Loucy (cell line): ENCODE data around the gene UBASH3A.

Experiments
- H2AFZ ChIP-seq: fragments of 200-600 bp; sonication (generic); 2 replicates; pipeline ENCODE4 v1.6.0; 2016; ENCODE audit warnings: antibody characterized with exemption, mild to moderate bottlenecking, low read length, moderate library complexity
- H3F3A ChIP-seq: fragments of 200-600 bp; 2 replicates; pipeline ENCODE4 v1.6.0; 2016; ENCODE audit warnings: antibody characterized with exemption, low read depth, mild to moderate bottlenecking
- H3K27me3 ChIP-seq: fragments of 200-600 bp; sonication (generic); 2 replicates; pipeline ENCODE4 v1.6.1; 2014; ENCODE audit warnings: low read length, mild to moderate bottlenecking; ENCODE audit not compliant: insufficient read depth, poor library complexity, severe bottlenecking
- H3K36me3 ChIP-seq: fragments of 200-600 bp; sonication (generic); 2 replicates; pipeline ENCODE4 v1.6.1; 2016; ENCODE audit warnings: low read length; ENCODE audit not compliant: insufficient read depth
- H3K4me1 ChIP-seq: fragments of 200-600 bp; sonication (generic); 2 replicates; pipeline ENCODE4 v1.5.1; 2014; ENCODE audit warnings: low read length, mild to moderate bottlenecking; ENCODE audit not compliant: insufficient read depth, poor library complexity, severe bottlenecking
- H3K4me2 ChIP-seq: fragments of 200-600 bp; sonication (generic); 2 replicates; pipeline ENCODE4 v1.6.0; 2014; ENCODE audit warnings: antibody characterized with exemption, low read length, low read depth, mild to moderate bottlenecking; ENCODE audit not compliant: poor library complexity, severe bottlenecking
- H3K4me3 ChIP-seq: fragments of 200-600 bp; sonication (generic); 2 replicates; pipeline ENCODE4 v1.5.1; 2014; ENCODE audit warnings: low read length, mild to moderate bottlenecking, mixed read lengths; ENCODE audit not compliant: poor library complexity, severe bottlenecking
- H3K79me2 ChIP-seq: fragments of 200-600 bp; sonication (generic); 2 replicates; pipeline ENCODE4 v1.6.1; 2014; ENCODE audit warnings: low read length; ENCODE audit not compliant: insufficient read depth
- H3K9ac ChIP-seq: fragments of 200-600 bp; sonication (generic); 2 replicates; pipeline ENCODE4 v1.6.0; 2014; ENCODE audit warnings: mild to moderate bottlenecking, low read depth, low read length, moderate library complexity; ENCODE audit not compliant: poor library complexity, severe bottlenecking
- H3K9me2 ChIP-seq: fragments of 200-600 bp; sonication (generic); replicated peaks from 2 replicates; pipeline ENCODE4 v1.6.1; 2016; ENCODE audit warnings: low read depth, low read length, mixed read lengths
- H3K9me3 ChIP-seq: fragments of 200-600 bp; sonication (generic); 2 replicates; pipeline ENCODE4 v1.6.1; 2014; ENCODE audit warnings: mild to moderate bottlenecking, antibody characterized with exemption, low read length, low read depth; ENCODE audit not compliant: insufficient read depth
- H4K20me1 ChIP-seq: fragments of 200-600 bp; sonication (generic); 2 replicates; pipeline ENCODE4 v1.6.0; 2014; ENCODE audit warnings: antibody characterized with exemption, low read length, mild to moderate bottlenecking; ENCODE audit not compliant: insufficient read depth, poor library complexity, severe bottlenecking
- EZH2phosphoT487 ChIP-seq: fragments of 200-600 bp; IDR thresholded peaks from 2 replicates; pipeline ENCODE4 v1.6.1; 2018; ENCODE audit warnings: antibody characterized with exemption, mild to moderate bottlenecking, moderate library complexity, borderline replicate concordance
- TF ChIP-seq, protein P1 (sequence below): fragments of 200-600 bp; sonication (generic); conservative IDR thresholded peaks from 2 replicates; pipeline ENCODE4 v1.5.1; 2014; ENCODE audit warnings: mild to moderate bottlenecking, antibody characterized with exemption, low read length

UBASH3A gene

DNA sequence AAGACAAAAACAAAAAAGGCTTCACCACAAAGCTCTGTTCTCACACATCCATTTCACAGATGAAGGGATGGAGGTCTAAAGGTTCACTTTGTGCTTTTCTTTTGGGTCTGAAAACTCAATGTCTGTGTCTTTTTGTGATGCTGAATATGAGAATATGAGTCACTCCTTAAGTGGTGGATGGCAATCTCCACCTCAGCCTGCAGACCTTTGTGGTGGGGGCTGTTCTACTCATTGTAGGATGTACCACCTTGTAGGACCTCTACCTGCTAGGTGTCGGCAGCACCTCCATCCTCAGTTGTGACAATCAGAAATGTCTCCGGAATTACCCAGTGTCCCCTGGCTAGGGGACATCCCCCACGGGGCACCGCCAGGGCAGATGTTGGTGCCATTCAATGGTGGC, 42.8 kb downstream of the UBASH3A start:
- no peaks in the 10 kb centered on the region for H3K27me3 ChIP-seq
- H3K9ac ChIP-seq: no peak overlapping the region
- no peaks in the 10 kb centered on the region for H3K9me3 ChIP-seq
- H3K4me3 ChIP-seq: no peak overlapping the region
- H4K20me1 ChIP-seq: no peaks in the 10 kb centered on the region
- H2AFZ ChIP-seq: no peak overlapping the region
- no peak overlapping the region for H3K4me2 ChIP-seq
- H3K4me1 ChIP-seq: peaks cover 42% of the 10 kb centered on the region
- no peaks in the 10 kb centered on the region; the same call in 1 of the 2 replicates for H3K36me3 ChIP-seq
- H3K9me2 ChIP-seq: no peaks in the 10 kb centered on the region
- peaks cover 12% of the 10 kb centered on the region; the same call in 1 of the 2 replicates for H3K79me2 ChIP-seq
- no peaks in the 10 kb centered on the region for H3F3A ChIP-seq
- TF ChIP-seq EZH2phosphoT487: no peak
- TF ChIP-seq, protein P1, sequence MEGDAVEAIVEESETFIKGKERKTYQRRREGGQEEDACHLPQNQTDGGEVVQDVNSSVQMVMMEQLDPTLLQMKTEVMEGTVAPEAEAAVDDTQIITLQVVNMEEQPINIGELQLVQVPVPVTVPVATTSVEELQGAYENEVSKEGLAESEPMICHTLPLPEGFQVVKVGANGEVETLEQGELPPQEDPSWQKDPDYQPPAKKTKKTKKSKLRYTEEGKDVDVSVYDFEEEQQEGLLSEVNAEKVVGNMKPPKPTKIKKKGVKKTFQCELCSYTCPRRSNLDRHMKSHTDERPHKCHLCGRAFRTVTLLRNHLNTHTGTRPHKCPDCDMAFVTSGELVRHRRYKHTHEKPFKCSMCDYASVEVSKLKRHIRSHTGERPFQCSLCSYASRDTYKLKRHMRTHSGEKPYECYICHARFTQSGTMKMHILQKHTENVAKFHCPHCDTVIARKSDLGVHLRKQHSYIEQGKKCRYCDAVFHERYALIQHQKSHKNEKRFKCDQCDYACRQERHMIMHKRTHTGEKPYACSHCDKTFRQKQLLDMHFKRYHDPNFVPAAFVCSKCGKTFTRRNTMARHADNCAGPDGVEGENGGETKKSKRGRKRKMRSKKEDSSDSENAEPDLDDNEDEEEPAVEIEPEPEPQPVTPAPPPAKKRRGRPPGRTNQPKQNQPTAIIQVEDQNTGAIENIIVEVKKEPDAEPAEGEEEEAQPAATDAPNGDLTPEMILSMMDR: no peak

DNA sequence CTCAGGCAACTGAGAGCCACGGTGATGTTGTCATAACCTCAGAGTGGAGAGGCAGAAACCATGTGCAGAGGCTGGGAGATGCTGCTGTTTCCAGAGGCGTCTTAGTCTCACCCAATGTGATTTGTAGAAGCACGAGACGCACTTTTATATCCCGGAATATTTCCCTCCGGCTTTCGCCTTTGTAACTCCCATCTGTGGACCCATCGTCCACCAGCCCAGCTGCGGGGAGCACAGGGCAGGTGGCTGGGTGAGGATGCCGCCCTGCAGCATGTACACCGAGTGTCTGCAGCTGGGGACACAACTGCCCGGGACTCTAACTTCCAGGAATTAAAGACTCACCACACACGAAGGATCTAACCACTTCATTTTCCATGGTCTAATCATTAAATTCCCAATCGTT, 43.5 kb downstream of the UBASH3A start:
- Histone ChIP-seq H4K20me1 (no peaks in the 10 kb centered on the region), H3K27me3 (no peaks in the 10 kb centered on the region), H3K4me1 (peaks cover 46% of the 10 kb centered on the region), H3K9ac (no peak overlapping the region), H3K4me3 (no peak overlapping the region), H3K9me2 (no peaks in the 10 kb centered on the region), H3F3A (no peaks in the 10 kb centered on the region), H3K79me2 (peaks cover 15% of the 10 kb centered on the region; the same call in 1 of the 2 replicates), H3K4me2 (no peak overlapping the region), H3K9me3 (no peaks in the 10 kb centered on the region), H2AFZ (no peak overlapping the region), H3K36me3 (no peaks in the 10 kb centered on the region; the same call in 1 of the 2 replicates)
- no peak for TF ChIP-seq EZH2phosphoT487
- TF ChIP-seq, protein P1: no peak

DNA sequence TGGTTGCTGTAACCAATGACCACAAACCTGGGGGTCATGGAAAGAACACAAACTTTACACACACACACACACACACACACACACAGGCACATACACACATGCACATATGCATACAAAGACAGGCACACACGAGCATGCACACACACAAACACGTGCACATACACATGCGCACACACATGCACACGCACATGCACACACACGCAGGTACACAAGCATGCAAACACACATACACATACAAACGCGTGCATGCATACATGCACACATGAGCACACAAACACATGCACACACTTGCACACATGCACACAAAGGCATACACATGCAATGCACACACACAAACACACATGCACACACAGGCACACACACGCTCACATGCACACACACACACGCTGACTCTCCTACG, 44.0 kb downstream of the UBASH3A start:
- peaks cover 20% of the 10 kb centered on the region; the same call in 1 of the 2 replicates for H3K79me2 ChIP-seq
- H3K36me3 ChIP-seq: no peaks in the 10 kb centered on the region; the same call in 1 of the 2 replicates
- no peak overlapping the region for H2AFZ ChIP-seq
- no peaks in the 10 kb centered on the region for H3K27me3 ChIP-seq
- H3K9me2 ChIP-seq: no peaks in the 10 kb centered on the region
- H3K9me3 ChIP-seq: no peaks in the 10 kb centered on the region
- no peaks in the 10 kb centered on the region for H3F3A ChIP-seq
- no peak overlapping the region for H3K9ac ChIP-seq
- TF ChIP-seq, protein P1: no peak
- TF ChIP-seq EZH2phosphoT487: no peak
- peaks cover 51% of the 10 kb centered on the region for H3K4me1 ChIP-seq
- no peak overlapping the region for H3K4me3 ChIP-seq
- no peaks in the 10 kb centered on the region for H4K20me1 ChIP-seq
- H3K4me2 ChIP-seq: no peak overlapping the region
